ENCODE data around the gene IDH3G.
A peak's percentile ranks its signal among the peaks of the same experiment; 100 is the strongest.

Gene IDH3G

DNA sequence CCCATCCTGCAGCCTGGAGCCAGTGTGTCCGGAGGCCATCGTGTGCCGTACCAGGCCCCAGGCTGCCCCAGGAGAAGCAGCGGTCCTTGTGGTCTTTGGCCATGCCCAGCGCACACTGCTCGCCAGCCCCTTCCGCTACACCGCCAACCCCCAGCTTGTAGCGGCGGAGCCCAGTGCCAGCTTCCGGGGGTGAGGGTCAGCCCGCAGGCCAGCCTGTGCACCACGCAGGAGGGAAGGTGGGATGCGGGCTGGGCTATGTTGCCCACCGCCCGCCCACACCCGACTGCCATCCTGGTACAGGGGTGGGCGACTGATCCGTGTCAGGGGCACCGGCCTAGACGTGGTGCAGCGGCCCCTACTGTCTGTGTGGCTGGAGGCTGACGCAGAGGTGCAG, 21.0 kb downstream of the IDH3G start:
- DNase-seq (ENCODE audit: low read depth) = no peak

DNA sequence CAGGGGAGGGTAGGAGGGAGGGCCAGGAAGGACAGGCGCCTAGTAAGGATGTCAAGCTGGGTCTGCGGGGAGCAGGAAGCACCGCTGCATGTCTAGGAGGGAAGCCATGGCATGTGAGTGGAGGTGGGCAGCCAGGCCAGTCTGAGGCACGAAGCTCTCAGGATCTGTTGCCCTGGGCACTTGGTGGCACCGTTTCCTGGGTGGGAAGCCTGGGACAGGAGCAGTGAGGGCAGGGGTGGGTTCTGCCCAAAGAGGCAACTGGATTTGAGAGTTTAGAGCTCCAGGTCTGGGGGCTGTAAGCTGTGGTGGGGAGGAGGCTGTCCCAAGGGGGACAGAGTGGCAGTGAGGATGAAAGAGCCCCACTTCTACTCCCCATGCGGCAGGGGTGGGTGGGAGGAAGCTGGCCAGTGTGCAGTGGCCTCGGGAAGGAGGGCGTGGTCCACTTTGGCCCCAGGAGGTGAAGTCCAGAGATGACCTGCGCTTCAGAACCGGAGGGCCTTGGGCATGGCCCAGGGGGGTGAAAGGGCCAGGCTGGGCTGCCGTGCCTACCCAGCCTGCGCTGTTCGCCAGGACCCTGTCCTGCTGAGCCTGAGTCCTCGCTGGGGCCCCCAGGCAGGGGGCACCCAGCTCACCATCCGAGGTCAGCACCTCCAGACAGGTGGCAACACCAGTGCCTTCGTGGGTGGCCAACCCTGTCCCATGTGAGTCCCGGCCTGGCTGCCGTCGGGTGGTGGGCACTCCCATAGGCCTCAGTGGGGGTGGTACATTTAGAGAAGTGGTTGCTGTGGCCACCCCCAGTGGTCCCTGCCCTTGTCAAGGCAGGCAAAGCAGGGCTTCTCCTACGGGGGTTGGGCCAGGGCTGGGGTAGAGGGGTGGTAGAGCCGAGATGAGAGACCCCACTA, 21.6 kb downstream of the IDH3G start:
- no peak for DNase-seq (ENCODE audit: low read depth)

DNA sequence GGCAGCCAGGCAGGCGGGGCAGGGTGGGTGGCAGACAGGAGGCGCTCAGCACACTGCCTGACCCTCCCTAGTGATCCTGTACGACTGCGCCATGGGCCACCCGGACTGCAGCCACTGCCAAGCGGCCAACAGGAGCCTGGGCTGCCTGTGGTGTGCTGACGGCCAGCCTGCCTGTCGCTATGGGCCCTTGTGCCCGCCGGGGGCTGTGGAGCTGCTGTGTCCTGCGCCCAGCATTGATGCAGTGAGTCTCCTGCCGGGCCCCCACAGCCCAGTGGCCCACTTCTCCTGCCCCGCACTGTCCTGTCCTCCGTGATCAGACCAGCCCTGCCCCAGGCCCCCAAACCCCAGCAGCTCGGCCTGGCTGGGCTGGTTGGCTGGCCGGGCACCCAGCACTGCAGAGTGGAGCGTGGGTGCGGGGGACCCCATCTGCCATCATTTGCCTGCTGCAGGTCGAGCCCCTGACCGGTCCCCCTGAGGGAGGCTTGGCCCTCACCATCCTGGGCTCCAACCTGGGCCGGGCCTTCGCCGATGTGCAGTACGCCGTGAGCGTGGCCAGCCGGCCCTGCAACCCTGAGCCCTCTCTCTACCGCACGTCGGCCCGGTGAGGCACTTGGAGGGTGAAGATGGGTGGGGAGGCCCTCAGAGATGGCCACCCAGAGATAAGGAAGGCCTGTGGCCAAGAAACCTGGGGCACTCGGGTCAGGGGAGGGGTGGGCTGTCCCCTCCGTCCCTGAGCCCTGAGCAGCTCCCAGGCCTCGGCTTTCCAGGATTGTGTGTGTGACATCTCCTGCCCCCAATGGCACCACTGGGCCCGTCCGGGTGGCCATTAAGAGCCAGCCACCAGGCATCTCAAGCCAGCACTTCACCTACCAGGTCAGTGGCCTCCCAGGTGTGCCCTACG, 22.5 kb downstream of the IDH3G start:
- no peak for DNase-seq (ENCODE audit: low read depth)

DNA sequence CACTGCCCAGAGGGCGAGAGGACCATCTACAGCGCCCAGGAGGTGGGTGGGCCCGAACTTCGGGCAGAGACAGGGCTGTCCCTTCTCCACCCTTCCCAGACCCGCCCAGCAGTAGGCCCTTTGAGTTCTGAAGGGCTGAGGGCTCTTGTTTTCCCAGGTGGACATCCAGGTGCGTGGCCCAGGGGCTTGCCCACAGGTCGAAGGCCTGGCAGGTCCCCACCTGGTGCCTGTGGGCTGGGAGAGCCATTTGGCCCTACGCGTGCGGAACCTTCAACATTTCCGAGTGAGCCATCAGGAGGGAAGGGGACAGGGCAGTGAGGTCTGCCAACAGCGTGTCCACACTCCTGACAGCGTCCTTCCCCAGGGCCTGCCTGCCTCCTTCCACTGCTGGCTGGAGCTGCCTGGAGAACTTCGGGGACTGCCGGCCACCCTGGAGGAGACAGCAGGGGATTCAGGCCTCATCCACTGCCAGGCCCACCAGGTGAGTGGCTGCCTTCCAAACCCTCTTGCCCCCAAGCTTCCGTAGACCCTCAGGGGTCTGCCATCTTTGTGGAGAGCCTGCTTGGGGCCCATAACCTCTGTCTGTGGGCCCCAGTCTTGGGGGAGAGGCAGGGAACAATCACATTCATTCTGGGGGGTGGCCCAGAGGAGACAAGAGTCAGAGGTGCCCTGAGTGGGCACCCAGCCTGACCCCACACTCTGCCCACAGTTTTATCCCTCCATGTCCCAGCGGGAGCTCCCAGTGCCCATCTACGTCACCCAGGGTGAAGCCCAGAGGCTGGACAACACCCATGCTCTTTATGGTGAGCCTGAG, 23.4 kb downstream of the IDH3G start:
- no peak for DNase-seq (ENCODE audit: low read depth)

DNA sequence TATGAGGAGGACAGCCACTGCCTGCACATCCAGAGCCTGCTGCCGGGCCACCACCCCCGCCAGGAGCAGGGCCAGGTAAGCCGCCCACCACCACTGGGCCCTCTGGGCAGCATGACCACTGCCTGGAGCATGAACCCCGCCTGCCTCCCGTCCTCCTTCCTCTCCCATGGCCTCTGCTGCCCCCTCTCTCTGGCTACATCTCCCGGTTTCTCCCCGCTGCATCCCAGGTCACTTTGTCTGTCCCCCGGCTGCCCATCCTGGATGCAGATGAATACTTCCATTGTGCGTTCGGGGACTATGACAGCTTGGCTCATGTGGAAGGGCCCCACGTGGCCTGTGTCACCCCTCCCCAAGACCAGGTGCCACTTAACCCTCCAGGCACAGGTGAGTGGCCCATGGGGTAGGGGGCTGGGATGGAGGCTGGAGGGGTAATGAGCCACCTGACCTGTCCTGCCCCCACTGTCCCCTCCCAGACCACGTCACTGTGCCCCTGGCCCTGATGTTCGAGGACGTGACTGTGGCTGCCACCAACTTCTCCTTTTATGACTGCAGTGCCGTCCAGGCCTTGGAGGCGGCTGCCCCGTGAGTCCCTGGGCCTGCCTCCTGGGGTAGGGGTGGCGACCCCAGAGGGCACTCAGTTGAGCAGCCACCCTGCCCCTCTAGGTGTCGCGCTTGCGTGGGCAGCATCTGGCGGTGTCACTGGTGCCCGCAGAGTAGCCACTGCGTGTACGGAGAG, 24.1 kb downstream of the IDH3G start:
- DNase-seq (ENCODE audit: low read depth) = no peak

DNA sequence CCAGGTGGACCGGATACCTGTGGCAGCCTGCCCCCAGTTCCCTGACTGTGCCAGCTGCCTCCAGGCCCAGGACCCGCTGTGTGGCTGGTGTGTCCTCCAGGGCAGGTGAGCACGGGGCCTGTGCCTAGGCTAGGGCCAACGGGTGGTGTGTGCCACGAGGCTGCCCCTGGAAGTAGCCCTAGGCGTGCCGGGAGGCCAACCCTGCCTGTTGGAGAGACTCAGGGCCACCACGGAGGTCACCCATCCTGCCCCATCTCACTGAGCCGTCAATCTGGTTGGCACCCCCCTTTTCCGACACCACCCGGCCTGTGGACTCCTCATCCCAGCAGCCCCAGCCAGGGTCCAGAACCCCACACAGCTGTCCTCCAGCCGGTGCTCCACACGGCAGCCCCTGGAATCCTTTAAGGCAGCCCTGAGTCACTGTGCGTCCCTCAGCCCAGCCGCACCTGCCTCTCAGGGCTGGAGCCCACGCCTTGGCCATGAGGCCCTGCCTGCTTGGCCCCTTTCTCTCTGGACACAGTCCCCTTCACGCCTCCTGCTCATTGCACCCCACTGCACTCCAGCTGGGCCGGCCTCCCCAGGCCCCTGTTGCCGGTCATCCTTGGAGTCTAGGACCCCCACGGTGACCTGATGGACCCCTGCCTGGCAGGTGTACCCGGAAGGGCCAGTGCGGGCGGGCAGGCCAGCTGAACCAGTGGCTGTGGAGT, 24.9 kb downstream of the IDH3G start:
- DNase-seq (ENCODE audit: low read depth) = no peak

DNA sequence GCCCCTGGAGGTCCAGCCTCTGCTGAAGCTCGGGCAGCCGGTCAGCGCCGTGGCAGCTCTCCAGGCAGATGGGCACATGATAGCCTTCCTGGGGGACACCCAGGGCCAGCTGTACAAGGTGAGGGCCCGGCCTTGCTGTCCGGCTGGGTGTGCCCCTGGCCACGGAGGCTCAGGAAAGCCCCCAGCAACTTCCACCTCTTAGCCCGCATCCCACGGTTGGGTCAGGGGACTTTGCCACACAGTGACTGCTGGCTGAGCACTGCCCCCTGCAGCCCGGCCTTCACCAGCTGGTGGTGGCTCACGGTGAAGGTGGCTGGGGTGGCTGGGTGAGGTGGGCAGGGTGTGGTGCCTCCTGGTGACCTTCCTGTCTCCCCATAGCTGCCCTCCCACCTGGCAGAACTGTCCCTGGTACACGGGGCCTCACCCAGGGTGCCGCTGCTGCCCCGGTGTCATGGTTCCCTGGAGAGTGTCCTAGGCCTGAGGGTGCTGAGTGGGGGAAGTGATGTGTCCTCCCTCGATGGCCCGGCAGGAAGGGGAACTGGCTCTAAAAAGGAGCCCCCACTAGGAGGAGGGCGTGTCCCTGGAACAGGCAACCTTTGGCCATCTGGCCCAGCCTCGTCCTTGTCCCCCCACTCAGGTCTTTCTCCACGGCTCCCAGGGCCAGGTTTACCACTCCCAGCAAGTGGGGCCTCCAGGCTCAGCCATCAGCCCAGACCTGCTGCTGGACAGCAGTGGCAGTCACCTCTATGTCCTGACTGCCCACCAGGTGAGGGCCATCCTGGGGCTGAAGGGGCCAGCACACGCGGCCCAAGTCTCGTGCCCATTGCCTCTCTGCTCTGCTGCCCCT, 25.6 kb downstream of the IDH3G start:
- no peak for DNase-seq (ENCODE audit: low read depth)

DNA sequence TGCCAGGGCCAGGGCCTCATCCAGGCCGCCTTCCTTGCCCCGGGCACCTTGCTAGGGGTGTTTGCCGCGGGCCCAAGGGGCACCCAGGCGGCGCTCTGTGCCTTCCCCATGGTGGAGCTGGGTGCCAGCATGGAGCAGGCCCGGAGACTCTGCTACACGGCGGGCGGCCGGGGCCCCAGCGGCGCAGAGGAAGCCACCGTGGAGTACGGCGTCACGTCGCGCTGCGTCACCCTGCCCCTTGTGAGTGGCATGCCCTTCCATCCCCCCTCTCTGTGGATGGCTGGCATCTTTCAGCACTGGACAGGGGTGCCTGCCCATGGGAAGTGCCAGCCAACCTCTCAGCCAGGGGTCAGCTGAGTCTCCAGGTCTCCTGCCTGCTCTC, 26.5 kb downstream of the IDH3G start:
- no peak for DNase-seq (ENCODE audit: low read depth)

DNA sequence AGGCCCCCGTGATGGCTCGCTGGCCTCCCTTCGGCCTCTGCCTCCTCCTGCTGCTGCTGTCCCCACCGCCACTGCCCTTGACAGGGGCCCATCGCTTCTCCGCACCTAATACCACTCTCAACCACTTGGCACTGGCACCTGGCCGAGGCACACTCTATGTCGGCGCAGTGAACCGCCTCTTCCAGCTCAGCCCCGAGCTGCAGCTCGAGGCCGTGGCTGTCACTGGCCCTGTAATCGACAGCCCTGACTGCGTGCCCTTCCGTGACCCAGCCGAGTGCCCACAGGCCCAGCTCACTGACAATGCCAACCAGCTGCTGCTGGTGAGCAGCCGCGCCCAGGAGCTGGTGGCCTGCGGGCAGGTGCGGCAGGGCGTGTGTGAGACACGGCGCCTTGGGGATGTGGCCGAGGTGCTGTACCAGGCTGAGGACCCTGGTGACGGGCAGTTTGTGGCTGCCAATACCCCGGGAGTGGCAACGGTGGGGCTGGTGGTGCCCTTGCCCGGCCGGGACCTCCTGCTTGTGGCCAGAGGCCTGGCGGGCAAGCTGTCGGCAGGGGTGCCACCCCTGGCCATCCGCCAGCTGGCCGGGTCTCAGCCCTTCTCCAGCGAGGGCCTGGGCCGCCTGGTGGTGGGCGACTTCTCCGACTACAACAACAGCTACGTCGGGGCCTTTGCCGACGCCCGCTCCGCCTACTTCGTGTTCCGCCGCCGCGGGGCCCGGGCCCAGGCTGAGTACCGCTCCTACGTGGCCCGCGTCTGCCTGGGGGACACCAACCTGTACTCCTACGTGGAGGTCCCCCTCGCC, 27.1 kb downstream of the IDH3G start:
- DNase-seq (ENCODE audit: low read depth) = no peak

DNA sequence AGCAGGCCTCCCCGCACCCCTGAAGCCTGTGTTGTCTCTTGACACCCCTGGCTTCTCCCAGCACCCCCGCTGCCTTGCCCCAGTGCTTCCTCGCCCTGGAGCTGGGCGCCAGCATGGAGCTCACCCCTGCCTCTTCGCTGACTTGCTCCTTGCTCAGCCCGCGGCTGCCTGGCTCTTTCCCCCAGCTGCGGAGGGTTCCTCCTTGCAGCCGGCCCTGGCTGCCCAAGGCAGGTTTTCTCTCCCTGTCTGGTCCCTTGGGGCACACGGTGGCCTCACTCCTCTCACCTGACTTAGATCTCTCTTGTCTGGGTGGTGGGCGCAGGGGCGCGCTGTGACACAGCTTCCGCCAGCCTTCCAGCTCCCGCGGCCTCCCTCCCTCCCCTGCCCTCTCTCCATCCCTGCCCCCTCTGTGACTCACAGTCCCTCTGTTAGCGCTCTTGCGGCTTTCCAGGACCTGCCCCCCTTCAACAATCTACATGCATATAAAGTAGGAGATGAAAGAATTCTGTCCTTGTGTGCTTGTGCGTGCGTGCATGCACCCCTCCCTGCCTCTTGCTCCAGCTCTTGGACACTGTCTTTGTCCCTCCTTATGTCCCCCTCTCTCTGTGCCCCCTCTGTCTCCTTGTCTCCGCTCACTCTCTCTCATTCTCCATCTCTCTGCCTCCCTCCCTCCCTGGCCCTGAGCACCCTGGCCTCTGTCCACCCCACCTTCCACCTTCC, 27.9 kb downstream of the IDH3G start:
- DNase-seq (ENCODE audit: low read depth) = no peak

DNA sequence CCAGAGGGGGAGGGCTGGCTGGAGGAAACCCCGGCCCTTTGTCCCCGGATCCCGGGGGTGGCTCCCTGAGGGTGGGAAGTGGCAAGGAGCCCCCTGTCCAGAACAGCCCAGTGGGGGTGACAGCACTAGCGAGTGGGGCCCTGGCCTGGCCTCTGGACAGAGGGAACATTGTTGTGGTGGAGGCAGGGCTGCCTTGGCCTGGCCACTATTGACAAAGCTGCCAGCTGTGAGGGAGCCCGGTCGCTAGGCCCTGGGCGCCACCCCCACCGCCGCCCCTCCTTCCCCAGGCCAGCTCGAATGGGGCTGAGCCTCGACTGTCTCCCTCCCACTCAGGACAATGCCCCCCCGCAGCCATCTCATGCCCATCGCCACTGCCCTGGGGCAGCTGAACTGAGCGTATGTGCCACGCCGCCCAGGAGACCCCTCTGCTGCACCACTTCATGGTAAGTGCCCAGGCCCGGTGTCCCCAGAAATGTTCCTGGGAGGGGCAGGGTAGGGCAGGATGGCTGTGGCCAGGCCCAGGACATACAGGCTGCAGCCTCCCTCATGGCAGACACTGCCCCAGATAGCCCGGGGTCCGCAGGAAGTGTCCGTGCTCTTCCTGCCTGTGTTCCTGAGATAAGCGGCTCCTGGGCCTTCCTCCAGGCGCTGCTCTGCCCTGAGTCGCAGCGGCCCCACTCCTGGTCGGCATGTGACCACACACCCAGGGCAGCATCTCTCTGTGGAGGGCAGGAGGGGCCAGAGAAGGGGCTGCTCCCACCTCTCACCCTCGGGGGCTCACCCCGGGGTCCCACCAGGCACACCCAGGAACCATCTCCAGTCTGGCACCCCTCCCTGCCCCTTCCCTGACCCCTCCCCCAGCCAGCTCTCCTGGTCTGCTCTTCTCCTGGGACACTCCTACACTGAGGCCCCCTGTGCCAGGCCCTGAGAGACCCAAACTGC, 28.8 kb downstream of the IDH3G start:
- DNase-seq (ENCODE audit: low read depth) = no peak

DNA sequence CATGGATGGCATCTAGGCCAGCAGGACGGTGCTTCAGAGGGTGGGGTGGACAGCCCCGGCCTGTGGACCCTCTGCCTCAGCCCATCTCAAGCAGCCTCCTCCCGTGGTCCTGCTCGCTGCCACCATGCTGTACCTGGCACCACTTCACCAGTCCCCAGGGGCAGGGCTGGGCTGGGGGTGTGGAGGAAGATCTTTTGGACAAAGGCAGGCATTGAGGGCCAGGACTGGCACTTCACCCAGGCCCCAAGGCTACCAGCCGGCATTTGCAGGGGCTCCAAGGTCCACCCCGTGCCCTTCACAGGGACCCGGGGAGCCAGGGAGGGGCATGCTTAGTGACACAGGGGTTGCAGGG, 29.4 kb downstream of the IDH3G start:
- no peak for DNase-seq (ENCODE audit: low read depth)

DNA sequence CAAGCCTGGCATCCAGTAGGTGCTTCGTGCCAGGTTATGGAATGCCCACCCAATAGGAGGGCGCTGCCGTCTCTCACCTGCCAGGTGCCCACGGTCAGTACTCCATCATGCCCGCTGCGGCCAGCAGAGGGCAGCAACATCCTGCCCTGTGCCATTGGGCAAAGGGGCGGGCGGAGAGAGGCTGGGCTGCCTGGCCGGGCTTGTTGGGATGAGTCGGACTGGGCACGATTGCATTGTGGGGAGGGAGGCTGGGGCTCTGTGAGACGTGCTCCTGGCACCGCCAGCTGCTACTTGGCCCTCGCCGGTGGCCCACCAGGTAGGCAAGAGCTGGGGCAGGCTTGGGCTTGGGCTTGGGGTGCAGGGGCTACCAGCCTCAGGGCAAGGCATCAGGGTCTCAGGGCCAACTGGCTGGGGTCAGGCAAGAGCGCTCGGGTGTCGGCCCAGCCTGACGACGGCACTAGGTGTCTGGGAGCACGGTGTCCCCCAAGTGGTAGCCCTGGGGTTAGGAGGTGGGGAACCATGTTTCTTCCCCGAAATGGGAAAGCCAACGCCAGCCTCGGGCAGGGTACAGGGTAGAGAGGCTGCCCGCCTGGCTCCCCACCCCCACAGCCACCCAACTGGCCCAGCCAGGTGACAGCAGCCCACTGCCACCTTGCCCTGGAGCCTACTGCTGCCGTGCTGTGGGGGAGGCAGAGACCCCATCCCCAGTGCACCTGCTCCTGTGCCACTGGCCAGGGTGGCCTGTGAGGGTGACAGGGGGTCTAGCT, 30.0 kb downstream of the IDH3G start, which contains the start of gene PLXNB3:
PLXNB3 (plus strand) TSS at position 261 of the 767 bp plus-strand sequence. CDS start 1,287 bp downstream, outside the sequence.
- peak; percentile 47 for DNase-seq (ENCODE audit: low read depth)

DNA sequence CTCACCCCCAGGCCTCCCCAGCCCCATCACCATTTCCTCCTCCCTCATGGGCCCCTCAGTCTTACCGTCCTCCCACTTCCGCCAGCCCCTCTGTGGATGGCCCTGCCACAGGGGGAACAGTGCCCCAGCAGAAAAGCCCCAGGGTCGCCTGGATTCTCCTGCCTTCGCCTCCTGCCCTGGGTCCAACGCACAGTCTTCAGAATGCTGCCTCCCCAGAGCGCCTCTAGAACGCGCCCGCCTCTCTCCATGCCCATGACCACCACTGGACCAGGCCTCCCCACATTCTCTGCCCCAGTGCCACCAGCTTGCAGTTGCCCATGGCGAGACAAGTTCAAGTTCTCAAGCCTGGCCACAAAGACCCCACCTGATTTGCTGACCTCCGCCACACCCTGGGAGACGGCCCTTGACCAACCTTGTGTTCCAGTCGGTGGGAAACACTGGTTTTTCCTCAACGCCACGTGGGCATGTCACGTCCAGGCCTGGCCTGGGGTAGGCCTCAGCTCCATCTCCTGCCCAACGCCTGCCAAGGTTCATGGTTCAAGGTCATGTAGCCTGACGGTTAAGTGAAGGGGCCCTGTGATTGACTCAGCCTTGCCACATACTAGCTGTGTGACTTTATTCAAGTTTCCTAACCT, 30.8 kb downstream of the IDH3G start:
- no peak for DNase-seq (ENCODE audit: low read depth)

DNA sequence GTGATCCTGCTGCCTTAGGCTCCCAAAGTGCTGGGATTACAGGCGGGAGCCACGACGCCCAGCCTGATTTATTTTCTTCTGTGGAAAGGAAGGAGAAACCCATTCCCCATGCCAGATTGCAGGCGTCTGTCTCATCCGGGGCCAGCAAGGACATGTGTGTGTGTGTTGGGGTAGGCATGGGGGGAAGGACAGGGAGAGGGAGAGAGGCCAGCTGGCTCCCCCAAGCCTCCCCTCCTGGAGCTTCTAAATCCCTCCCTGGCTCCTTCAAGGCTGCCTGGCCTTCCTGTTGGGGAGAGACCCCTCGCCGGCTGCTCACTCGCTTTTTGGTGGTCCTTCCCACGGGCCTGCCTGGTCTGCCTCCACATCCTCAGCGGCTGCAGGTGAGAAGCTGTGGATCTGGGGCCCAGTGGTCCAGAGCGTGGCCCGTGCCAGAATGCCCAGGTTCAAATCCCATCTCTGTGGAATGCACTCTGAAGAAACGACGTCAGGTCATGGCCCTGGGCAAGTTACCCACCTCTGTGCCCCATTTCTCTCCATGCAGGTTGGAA, 31.5 kb downstream of the IDH3G start:
- no peak for DNase-seq (ENCODE audit: low read depth)

DNA sequence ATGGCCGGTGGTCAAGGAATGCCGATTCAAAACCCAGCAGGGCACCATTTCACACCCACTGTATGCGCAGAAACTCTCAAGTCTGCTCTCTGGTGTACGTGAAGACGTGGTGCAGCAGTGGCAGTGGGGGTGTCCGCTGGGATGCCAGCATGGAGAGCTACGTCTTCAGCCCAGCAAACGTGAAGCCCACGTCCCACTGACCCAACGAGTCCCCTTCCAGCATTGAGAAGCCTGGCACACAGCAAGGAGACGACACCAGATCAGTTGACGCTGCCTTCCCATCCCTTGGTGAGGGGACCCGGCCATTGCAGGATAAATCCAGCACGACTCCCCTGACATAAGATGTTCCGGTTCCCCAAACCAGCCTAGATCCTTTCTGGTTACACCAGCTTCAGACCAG, 32.3 kb downstream of the IDH3G start:
- no peak for DNase-seq (ENCODE audit: low read depth)

Data from stimulated activated CD8-positive, alpha-beta memory T cell treated with anti-CD3 and anti-CD28 coated beads, Interleukin-15, amount 100 ng/mL, for 24 hours (primary cell).